Natural killer cell (primary cell): ENCODE measurements around the gene TSNAX. TPM values are rescaled to one million over a fixed set of nuclear protein-coding genes. Genes with fewer than 3 reads are reported as not detected.

Source experiments
- ATAC-seq, 3 donors: fragments of 150-1000 bp in 2 of 3; fragments of 200-7000 bp in 1 of 3; cut with Tn5 transposase; 1 replicate in 1 of 3; 2 replicates in 2 of 3; pipeline ENCODE4 v1.10.0; 2021; ENCODE audit warnings: mild to moderate bottlenecking in 2 of 3, moderate library complexity in 2 of 3
- DNase-seq, 2 donors: peaks; one replicate each; pipeline versions ENCODE4 v3.0.0 to v3.0.0-alpha.2; 2013 to 2021; ENCODE audit warnings: mixed read lengths in 1 of 2
- H3K27ac ChIP-seq: one replicate; pipeline ENCODE4 v1.5.1; 2013; ENCODE audit warnings: mild to moderate bottlenecking, low read length
- H3K27me3 ChIP-seq: one replicate; pipeline ENCODE4 v1.6.1; 2013; ENCODE audit warnings: low read length; ENCODE audit not compliant: control insufficient read depth, insufficient read depth
- H3K36me3 ChIP-seq: one replicate; pipeline ENCODE4 v1.6.1; 2013; ENCODE audit warnings: low read length; ENCODE audit not compliant: control insufficient read depth, insufficient read depth
- H3K4me1 ChIP-seq: one replicate; pipeline ENCODE4 v1.6.1; 2013; ENCODE audit warnings: low read length; ENCODE audit not compliant: control insufficient read depth, insufficient read depth
- H3K4me3 ChIP-seq: one replicate; pipeline ENCODE4 v1.5.1; 2013; ENCODE audit warnings: low read length
- H3K9me3 ChIP-seq: one replicate; pipeline ENCODE4 v1.6.1; 2013; ENCODE audit warnings: low read length; ENCODE audit not compliant: control insufficient read depth, insufficient read depth
- H3K27ac Mint-ChIP-seq, 2 donors: one replicate each; pipeline ENCODE4 v1.8.0; 2022; ENCODE audit warnings: mild to moderate bottlenecking in 2 of 2, mixed read lengths in 2 of 2, moderate library complexity in 1 of 2
- H3K27me3 Mint-ChIP-seq, 2 donors: one replicate each; pipeline ENCODE4 v1.8.0; 2022; ENCODE audit warnings: low read depth in 2 of 2, mixed read lengths in 2 of 2
- H3K36me3 Mint-ChIP-seq: one replicate; pipeline ENCODE4 v1.8.0; 2022; ENCODE audit warnings: mixed read lengths
- H3K4me1 Mint-ChIP-seq, 2 donors: one replicate each; pipeline ENCODE4 v1.8.0; 2022; ENCODE audit warnings: mixed read lengths in 2 of 2
- H3K4me3 Mint-ChIP-seq: one replicate; pipeline ENCODE4 v1.8.0; 2022; ENCODE audit warnings: mild to moderate bottlenecking, moderate library complexity, mixed read lengths
- H3K9me3 Mint-ChIP-seq, 2 donors: one replicate each; pipeline ENCODE4 v1.8.0; 2022; ENCODE audit warnings: mixed read lengths in 2 of 2
- WGBS: methylation state at CpG from one replicate; pipeline ENCODE4 v1.1.7; 2013; ENCODE audit warnings: missing lambda C conversion rate; ENCODE audit not compliant: insufficient coverage; 5-methylcytosine and 5-hydroxymethylcytosine counted together
- intact Hi-C: fragments of 100-400 bp; cut with micrococcal nuclease; formaldehyde crosslinking; loops from one replicate; pipeline ENCODE4 v1.14.2; 2022
- total RNA-seq, 4 donors: library from RNA; stranded (reverse); fragments of 120-200 nt in 1 of 4; gene quantifications; one replicate each; pipeline versions ENCODE4 v1.2.3 to v1.2.4, GENCODE V29; 2013 to 2022
- TF ChIP-seq, protein P1 (sequence below): fragments of 200-600 bp; IDR thresholded peaks from one replicate; pipeline ENCODE4 v1.8.0; 2022; ENCODE audit warnings: antibody characterized with exemption

TSNAX gene
- total RNA-seq, 3 donors from 2014 or later (not counting 1 experiment from before 2014, with no cell fraction given): 35.6 to 49.3 (median 44.8) TPM

DNA sequence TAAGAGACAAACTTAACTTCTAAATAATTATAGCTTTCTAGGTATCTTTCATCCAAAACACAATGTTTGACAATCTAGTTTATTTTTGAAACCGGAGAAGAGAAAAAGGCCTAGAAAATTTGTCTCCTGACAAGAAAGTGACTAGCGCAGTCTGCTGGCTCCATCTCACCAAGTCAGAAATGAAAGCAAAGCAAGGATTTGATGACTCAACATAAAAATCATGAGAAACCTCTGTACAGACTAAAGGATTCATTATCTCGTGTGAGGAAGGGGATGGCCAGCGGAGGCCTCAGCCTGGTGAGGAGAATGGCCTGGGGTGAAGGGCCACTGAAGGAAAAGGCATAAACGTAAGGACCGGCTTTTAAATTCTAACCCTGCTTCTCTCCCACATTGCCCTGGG lies 20.0 kb upstream of the TSNAX start:
- ATAC-seq (no peak), DNase-seq (no peak)
- TF ChIP-seq, protein P1, sequence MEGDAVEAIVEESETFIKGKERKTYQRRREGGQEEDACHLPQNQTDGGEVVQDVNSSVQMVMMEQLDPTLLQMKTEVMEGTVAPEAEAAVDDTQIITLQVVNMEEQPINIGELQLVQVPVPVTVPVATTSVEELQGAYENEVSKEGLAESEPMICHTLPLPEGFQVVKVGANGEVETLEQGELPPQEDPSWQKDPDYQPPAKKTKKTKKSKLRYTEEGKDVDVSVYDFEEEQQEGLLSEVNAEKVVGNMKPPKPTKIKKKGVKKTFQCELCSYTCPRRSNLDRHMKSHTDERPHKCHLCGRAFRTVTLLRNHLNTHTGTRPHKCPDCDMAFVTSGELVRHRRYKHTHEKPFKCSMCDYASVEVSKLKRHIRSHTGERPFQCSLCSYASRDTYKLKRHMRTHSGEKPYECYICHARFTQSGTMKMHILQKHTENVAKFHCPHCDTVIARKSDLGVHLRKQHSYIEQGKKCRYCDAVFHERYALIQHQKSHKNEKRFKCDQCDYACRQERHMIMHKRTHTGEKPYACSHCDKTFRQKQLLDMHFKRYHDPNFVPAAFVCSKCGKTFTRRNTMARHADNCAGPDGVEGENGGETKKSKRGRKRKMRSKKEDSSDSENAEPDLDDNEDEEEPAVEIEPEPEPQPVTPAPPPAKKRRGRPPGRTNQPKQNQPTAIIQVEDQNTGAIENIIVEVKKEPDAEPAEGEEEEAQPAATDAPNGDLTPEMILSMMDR: no peak
- Histone ChIP-seq H3K27me3 (no peaks in the 10 kb centered on the region), H3K27ac (no peak overlapping the region), H3K4me3 (no peak overlapping the region), H3K4me1 (no peaks in the 10 kb centered on the region), H3K36me3 (no peaks in the 10 kb centered on the region), H3K9me3 (no peaks in the 10 kb centered on the region)
- WGBS: 90% methylated on average over 6 of the region's 6 CpGs
- intact Hi-C loops: no loop called here
- no peaks in the 10 kb centered on the region for H3K9me3 Mint-ChIP-seq
- no peak overlapping the region for H3K27ac Mint-ChIP-seq
- H3K4me1 Mint-ChIP-seq: no peaks in the 10 kb centered on the region
- H3K27me3 Mint-ChIP-seq: peaks cover 22 to 37% of the 10 kb centered on the region in 2 donors
- H3K36me3 Mint-ChIP-seq: no peaks in the 10 kb centered on the region
- no peak overlapping the region for H3K4me3 Mint-ChIP-seq

DNA sequence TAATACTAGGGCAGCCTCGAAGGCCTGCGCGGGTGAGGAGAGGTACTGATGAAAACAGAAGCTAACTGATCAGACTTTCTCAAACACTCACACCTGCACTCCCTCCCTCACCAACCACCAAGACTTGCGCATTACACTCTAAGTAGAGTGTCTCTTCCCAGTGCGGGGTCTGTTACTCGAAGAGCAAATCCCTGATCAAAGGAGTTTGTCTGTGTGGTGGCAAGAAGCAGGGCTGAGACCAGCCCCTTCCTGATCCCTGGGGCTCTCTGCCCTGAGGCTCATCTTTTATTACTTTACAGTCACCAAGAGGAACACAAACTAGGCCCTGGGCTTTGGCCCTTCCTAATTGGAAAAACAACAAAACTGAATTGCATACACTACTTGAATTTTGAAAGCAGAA lies 19.5 kb upstream of the TSNAX start:
- intact Hi-C loops: no loop called here
- H3K4me3 Mint-ChIP-seq: no peak overlapping the region

DNA sequence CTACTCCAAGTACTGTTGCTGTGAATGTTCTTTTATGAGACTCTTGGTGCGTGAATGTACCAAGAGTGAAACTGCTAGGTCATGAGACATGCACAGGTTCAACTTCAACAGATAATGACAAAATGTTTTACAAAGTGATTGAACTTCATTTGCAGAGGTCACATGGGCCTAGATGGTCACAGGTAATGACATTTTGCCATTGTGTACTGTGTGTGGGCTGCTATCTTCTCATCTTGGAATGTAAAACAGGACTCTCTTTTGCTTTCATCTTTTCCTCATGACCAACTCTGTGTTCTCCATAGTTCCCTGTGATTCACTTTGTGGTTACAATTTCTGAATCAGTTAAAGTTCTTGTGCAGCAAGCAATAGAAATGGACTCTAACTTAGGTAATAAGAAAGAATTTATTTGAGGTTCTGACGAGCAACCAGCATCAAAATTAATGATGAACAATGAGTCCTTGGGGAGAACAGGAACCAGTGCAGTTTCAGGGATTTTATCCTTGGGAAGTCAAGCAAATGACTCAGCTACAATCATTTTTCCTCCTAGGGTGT lies 16.2 kb upstream of the TSNAX start:
- ATAC-seq (no peak), DNase-seq (no peak)
- 88% methylated on average over 2 of the region's 2 CpGs for WGBS
- TF ChIP-seq, protein P1: no peak
- H3K9me3 ChIP-seq: no peaks in the 10 kb centered on the region
- peaks cover 14 to 26% of the 10 kb centered on the region in 2 donors for H3K27me3 Mint-ChIP-seq
- intact Hi-C loops: no loop called here
- H3K4me3 ChIP-seq: no peak overlapping the region
- H3K4me1 ChIP-seq: no peaks in the 10 kb centered on the region
- no peak overlapping the region for H3K4me3 Mint-ChIP-seq
- H3K9me3 Mint-ChIP-seq: no peaks in the 10 kb centered on the region
- no peaks in the 10 kb centered on the region for H3K36me3 Mint-ChIP-seq
- no peaks in the 10 kb centered on the region for H3K36me3 ChIP-seq
- H3K27ac Mint-ChIP-seq: no peak overlapping the region
- H3K27ac ChIP-seq: no peak overlapping the region
- no peaks in the 10 kb centered on the region for H3K4me1 Mint-ChIP-seq
- no peaks in the 10 kb centered on the region for H3K27me3 ChIP-seq

More for the DNA sequence above, 19.5 kb upstream of the TSNAX start:
- Mint-ChIP-seq H3K27me3 (peaks cover 22 to 33% of the 10 kb centered on the region in 2 donors), H3K27ac (no peak overlapping the region), H3K9me3 (no peaks in the 10 kb centered on the region), H3K36me3 (no peaks in the 10 kb centered on the region), H3K4me1 (no peaks in the 10 kb centered on the region)
- Histone ChIP-seq H3K9me3 (no peaks in the 10 kb centered on the region), H3K36me3 (no peaks in the 10 kb centered on the region), H3K4me3 (no peak overlapping the region), H3K27ac (no peak overlapping the region), H3K4me1 (no peaks in the 10 kb centered on the region), H3K27me3 (no peaks in the 10 kb centered on the region)
- TF ChIP-seq, protein P1: no peak
- DNase-seq (no peak), ATAC-seq (no peak)
- WGBS: 100% methylated on average over 6 of the region's 6 CpGs

DNA sequence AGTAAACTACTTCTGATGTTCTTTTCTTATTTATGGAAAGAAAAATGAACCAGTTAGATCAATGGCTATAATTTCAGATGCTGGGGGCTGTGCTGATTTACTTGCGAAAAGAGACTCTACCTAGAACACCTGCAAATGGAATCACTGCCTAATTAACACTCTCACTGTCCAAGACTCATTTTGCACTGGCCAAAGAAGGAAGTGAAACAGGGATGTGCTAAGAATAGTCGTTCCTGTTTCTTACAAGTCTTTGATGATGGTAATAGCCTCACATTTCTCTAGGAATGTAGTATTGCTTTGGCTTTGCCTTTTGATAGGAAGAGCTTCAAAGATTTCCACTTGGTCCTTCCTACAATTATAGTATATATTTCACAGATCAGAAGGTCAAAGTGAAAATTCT lies 12.7 kb upstream of the TSNAX start:
- Mint-ChIP-seq H3K36me3 (no peaks in the 10 kb centered on the region), H3K27ac (no peak overlapping the region), H3K9me3 (no peaks in the 10 kb centered on the region), H3K27me3 (peaks cover 16 to 31% of the 10 kb centered on the region in 2 donors), H3K4me3 (no peak overlapping the region), H3K4me1 (no peaks in the 10 kb centered on the region)
- WGBS: 0% methylated on average over 1 of the region's 2 CpGs
- intact Hi-C loops: no loop called here
- Histone ChIP-seq H3K4me3 (no peak overlapping the region), H3K27me3 (no peaks in the 10 kb centered on the region), H3K4me1 (no peaks in the 10 kb centered on the region), H3K36me3 (no peaks in the 10 kb centered on the region), H3K9me3 (no peaks in the 10 kb centered on the region), H3K27ac (no peak overlapping the region)
- ATAC-seq: no peak
- DNase-seq: no peak
- TF ChIP-seq, protein P1: no peak
